ENCODE measurements around the gene TTC33.

Gene TTC33

DNA sequence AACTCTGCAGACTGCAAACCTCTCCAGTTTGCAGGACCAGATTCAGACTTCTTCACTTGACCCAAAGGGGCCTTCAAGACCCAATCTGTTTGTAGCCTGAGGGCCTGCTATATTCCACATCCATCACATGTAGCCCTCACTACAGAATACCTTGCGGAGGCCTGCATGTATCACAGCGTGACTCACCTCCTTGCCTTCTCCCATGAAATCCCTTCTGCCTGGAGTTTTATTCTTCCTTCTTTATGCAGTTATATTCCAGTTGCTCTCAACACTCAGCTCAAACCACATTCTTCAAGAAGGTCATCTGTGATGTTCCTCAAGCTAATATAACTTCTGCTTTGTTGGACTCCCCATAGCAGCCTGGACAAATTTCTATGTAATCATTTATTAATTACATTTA lies 274.5 kb downstream of the TTC33 start:
- no peak for DNase-seq (ENCODE audit: low spot score)

GRCh38 chr5:40480392-40480791 lies 275.4 kb downstream of the TTC33 start:
- no peak for DNase-seq (ENCODE audit: low spot score)

- DNase-seq (ENCODE audit: low spot score): no peak
These were observed 275.8 kb downstream of the TTC33 start for GRCh38 chr5:40479939-40480338.

DNA sequence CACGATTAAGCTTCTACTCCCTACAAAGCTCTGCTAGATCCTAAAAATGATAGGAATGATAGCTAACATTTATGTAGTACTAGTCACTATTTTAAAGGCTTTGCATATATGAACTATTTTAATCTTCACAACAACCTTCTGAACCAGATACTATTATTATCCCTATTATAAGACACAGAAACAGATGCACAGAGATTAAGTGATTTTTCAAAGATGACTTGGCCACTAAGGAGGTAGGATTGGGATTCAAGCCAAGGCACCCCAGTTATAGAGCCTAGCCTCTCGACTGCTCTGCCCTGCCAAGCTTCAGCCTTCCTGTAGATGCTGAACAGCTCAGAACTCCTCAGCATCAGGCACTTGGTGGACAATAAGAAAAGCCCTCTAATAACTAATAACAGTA lies 277.0 kb downstream of the TTC33 start:
- DNase-seq (ENCODE audit: low spot score): no peak

- DNase-seq (ENCODE audit: low spot score): no peak
These were observed 277.8 kb downstream of the TTC33 start for GRCh38 chr5:40477856-40478546.

DNA sequence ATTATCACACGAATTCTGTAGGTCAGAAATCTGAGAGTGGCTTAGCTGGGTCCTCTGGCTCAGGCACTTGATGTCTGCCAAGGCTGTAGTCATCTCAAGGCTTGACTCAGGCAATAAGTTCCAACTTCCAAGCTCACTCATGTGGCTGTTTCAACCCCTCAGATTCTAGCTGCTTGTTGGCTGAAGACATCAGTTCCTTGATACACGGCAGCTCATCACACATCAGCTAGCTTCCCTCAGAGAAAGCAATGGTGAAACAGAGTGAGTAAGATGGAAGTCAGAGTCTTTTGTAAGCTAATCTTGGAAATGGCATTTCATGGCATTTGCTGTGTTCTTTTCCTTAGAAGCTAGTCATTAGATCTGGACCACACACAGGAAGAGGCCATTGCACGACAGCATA lies 280.2 kb downstream of the TTC33 start:
- no peak for DNase-seq (ENCODE audit: low spot score)

DNA sequence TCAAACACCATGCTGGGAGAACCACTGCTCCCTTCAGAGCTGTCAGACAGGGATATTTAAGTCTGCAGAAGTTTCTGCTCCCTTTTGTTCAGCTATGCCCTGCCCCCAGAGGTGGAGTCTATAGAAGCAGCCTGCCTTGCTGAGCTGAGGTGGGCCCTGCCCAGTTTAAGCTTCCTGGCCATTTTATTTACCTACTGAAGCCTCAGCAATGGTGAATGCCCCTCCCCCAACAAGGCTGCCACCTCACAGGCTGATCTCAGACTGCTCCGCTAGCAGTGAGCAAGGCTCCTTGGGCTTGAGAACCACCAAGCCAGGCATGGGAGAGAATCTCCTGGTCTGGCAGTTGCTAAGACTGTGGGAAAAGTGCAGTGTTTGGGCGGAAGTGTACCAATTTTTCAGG lies 281.5 kb downstream of the TTC33 start:
- no peak for DNase-seq (ENCODE audit: low spot score)

GRCh38 chr5:40465416-40465815 lies 290.3 kb downstream of the TTC33 start:
- DNase-seq (ENCODE audit: low spot score): no peak

- DNase-seq (ENCODE audit: low spot score): no peak
These were observed 291.2 kb downstream of the TTC33 start for GRCh38 chr5:40464511-40464910.

Measured in hepatic stellate cell (primary cell).